GM12878 (cell line): ENCODE results near the gene ONECUT2. TPM values are rescaled to one million over a fixed set of nuclear protein-coding genes. Genes with fewer than 3 reads are reported as not detected.

Experiments
- ATAC-seq: fragments of 200-7000 bp; cut with Tn5 transposase; 3 replicates; pipeline ENCODE4 v1.9.1; 2020; ENCODE audit warnings: mild to moderate bottlenecking, moderate library complexity
- BruUV-seq: library from RNA; stranded (reverse); fragments of 400-500 nt; replicated peaks from 2 replicates; lab custom pipeline; 2021; lab: Mats Ljungman, UMichigan
- CTCF ChIA-PET: fragments of 300-600 bp; sonication (Branson Sonifier 250); formaldehyde crosslinking; extraction: SDS; loops from one replicate; lab custom pipeline; 2021; ENCODE audit warnings: inconsistent platforms; lab: Yijun Ruan, JAX
- POLR2A ChIA-PET: fragments of 350-600 bp; formaldehyde crosslinking; extraction: SDS; loops from one replicate; lab custom pipeline; 2021; ENCODE audit warnings: inconsistent platforms; lab: Charles Lee
- RAD21 ChIA-PET: fragments of 300-600 bp; sonication (Branson Sonifier 250); formaldehyde crosslinking; loops from one replicate; lab custom pipeline; 2023; ENCODE audit warnings: antibody characterized with exemption; ENCODE audit not compliant: unreplicated experiment; lab: Charles Lee
- SMC1A ChIA-PET: fragments of 300-600 bp; sonication (Branson Sonifier 250); formaldehyde crosslinking; loops from one replicate; lab custom pipeline; 2023; ENCODE audit not compliant: unreplicated experiment, uncharacterized antibody; lab: Charles Lee
- DNase-seq: peaks from one replicate; pipeline ENCODE4 v3.0.0-alpha.2; 2011; ENCODE audit warnings: low read depth, low spot score
- FAIRE-seq: peaks from 3 replicates; lab custom pipeline; 2011; peaks lifted over from hg19 to GRCh38; lab: Jason Lieb, UNC
- H2AFZ ChIP-seq: 2 replicates; pipeline ENCODE4 v1.6.0; 2011; ENCODE audit warnings: low read depth, low read length, control low read depth; ENCODE audit not compliant: control insufficient read depth
- H3K27ac ChIP-seq: 2 replicates; pipeline ENCODE4 v1.5.1; 2011; ENCODE audit warnings: control low read depth; ENCODE audit not compliant: control insufficient read depth, insufficient read depth
- H3K27me3 ChIP-seq, 2 experiments: replicated peaks in 1 of 2; 2 replicates each; pipeline versions ENCODE4 v1.6.0 to v1.6.1; 2011; ENCODE audit warnings: low read length in 1 of 2; ENCODE audit not compliant: control insufficient read depth in 2 of 2, insufficient read depth in 2 of 2
- H3K36me3 ChIP-seq, 2 experiments: 2 replicates each; pipeline ENCODE4 v1.5.1; 2011; ENCODE audit warnings: low read length in 1 of 2; ENCODE audit not compliant: control insufficient read depth in 2 of 2, insufficient read depth in 2 of 2
- H3K4me1 ChIP-seq: 2 replicates; pipeline ENCODE4 v1.6.1; 2011; ENCODE audit warnings: mild to moderate bottlenecking, low read length, moderate library complexity, mixed read lengths; ENCODE audit not compliant: control insufficient read depth, insufficient read depth
- H3K4me2 ChIP-seq: 2 replicates; pipeline ENCODE4 v1.6.0; 2011; ENCODE audit warnings: control low read depth; ENCODE audit not compliant: control insufficient read depth, insufficient read depth
- H3K4me3 ChIP-seq: fragments of 200-600 bp; sonication (generic); 2 replicates; pipeline ENCODE4 v1.5.1; 2016
- H3K79me2 ChIP-seq: 2 replicates; pipeline ENCODE4 v1.6.0; 2011; ENCODE audit warnings: low read length; ENCODE audit not compliant: control insufficient read depth, insufficient read depth
- H3K9ac ChIP-seq: 2 replicates; pipeline ENCODE4 v1.8.0; 2011; ENCODE audit warnings: low read length, control low read depth, mixed read lengths; ENCODE audit not compliant: control insufficient read depth, insufficient read depth
- H3K9me3 ChIP-seq: replicated peaks from 3 replicates; pipeline ENCODE4 v1.5.1; 2011; ENCODE audit warnings: mild to moderate bottlenecking, low read length; ENCODE audit not compliant: control insufficient read depth, insufficient read depth
- H4K20me1 ChIP-seq: 2 replicates; pipeline ENCODE4 v1.6.0; 2011; ENCODE audit not compliant: control insufficient read depth, insufficient read depth
- CEBPB ChIP-seq, 2 experiments: fragments of 150-350 bp in 1 of 2; IDR thresholded peaks; 2 replicates each; pipeline ENCODE4 v1.6.1; 2012 to 2014; ENCODE audit warnings: low read depth in 2 of 2, low read length in 2 of 2, borderline replicate concordance in 1 of 2, inconsistent platforms in 1 of 2
- EED ChIP-seq: sonication (generic); IDR thresholded peaks from 2 replicates; pipeline ENCODE4 v1.6.1; 2016; ENCODE audit warnings: antibody characterized with exemption, low read depth
- EP300 ChIP-seq, 2 experiments: fragments of 150-350 bp in 1 of 2; IDR thresholded peaks; 2 replicates each; pipeline ENCODE4 v1.6.1; 2011 to 2012; ENCODE audit warnings: low read depth in 2 of 2, low read length in 2 of 2, borderline replicate concordance in 1 of 2, improper control_type of control experiment in 1 of 2, inconsistent platforms in 1 of 2; ENCODE audit not compliant: control insufficient read depth in 1 of 2
- HDAC6 ChIP-seq: fragments of 200-600 bp; sonication (generic); IDR thresholded peaks from one replicate; pipeline ENCODE4 v1.8.0; 2017; ENCODE audit warnings: antibody characterized with exemption; ENCODE audit not compliant: unreplicated experiment
- IRF3 ChIP-seq: fragments of 450-650 bp; IDR thresholded peaks from 2 replicates; pipeline ENCODE4 v1.6.1; 2014; ENCODE audit warnings: mild to moderate bottlenecking
- NFYB ChIP-seq: IDR thresholded peaks from 2 replicates; pipeline ENCODE4 v1.6.1; 2011; ENCODE audit warnings: low read depth, mild to moderate bottlenecking, low read length, improper control_type of control experiment, moderate library complexity; ENCODE audit not compliant: insufficient read depth
- RCOR1 ChIP-seq: conservative IDR thresholded peaks from 2 replicates; pipeline ENCODE4 v1.6.1; 2012; ENCODE audit warnings: low read depth, low read length, improper control_type of control experiment
- SMC3 ChIP-seq: IDR thresholded peaks from 2 replicates; pipeline ENCODE4 v1.6.1; 2011; ENCODE audit warnings: low read length, improper control_type of control experiment, borderline replicate concordance
- WRNIP1 ChIP-seq: IDR thresholded peaks from 2 replicates; pipeline ENCODE4 v1.6.1; 2011; ENCODE audit warnings: low read depth, low read length, improper control_type of control experiment, borderline replicate concordance
- ZBTB40 ChIP-seq: fragments of 450-650 bp; IDR thresholded peaks from 2 replicates; pipeline ENCODE4 v1.6.1; 2016; ENCODE audit warnings: mild to moderate bottlenecking, moderate library complexity, borderline replicate concordance
- WGBS: methylation state at CpG from one replicate; pipeline ENCODE4 v1.1.6; 2016; ENCODE audit warnings: low lambda C conversion rate; ENCODE audit not compliant: insufficient replicate concordance, insufficient coverage; ENCODE audit errors: missing lambda C conversion rate; 5-methylcytosine and 5-hydroxymethylcytosine counted together
- in situ Hi-C: fragments of 300-500 bp; cut with MboI; formaldehyde crosslinking; loops from 9 replicates; pipeline ENCODE4 v1.14.3; 2018; ENCODE audit warnings: mixed read lengths
- intact Hi-C: fragments of 100-400 bp; cut with micrococcal nuclease; formaldehyde crosslinking; loops from one replicate; pipeline ENCODE4 v1.14.2; 2022; ENCODE audit not compliant: unreplicated experiment
- polyA plus RNA-seq, 11 experiments: library from polyadenylated mRNA; depleted of rRNA in 4 of 11; unstranded in 6 of 11; stranded (reverse) in 5 of 11; fragments of >200 nt; fragmentation: Nextera tagmentation in 4 of 11; fragmentation: Illumina TruSeq in 1 of 11; extraction: Ambion mirVana in 4 of 11; extraction: Trizol in 1 of 11; gene quantifications; 1 replicate in 1 of 11; 2 replicates in 10 of 11; pipeline versions ENCODE4 v1.2.1 to v1.2.3, GENCODE V29; 2011 to 2016; ENCODE audit warnings: inconsistent platforms in 2 of 11, missing spikeins in 2 of 11, low read depth in 1 of 11
- total RNA-seq, 4 experiments: library from RNA; depleted of rRNA in 3 of 4; stranded (reverse); fragments of >200 nt in 3 of 4; fragmentation: Illumina TruSeq in 1 of 4; extraction: Trizol in 1 of 4; gene quantifications; 2 replicates each; pipeline versions ENCODE4 v1.2.1 to v1.2.3, GENCODE V29; 2013 to 2021
- TF ChIP-seq, protein P1 (sequence below): IDR thresholded peaks from 2 replicates; pipeline ENCODE4 v1.6.1; 2012; ENCODE audit warnings: low read depth, low read length, improper control_type of control experiment
- TF ChIP-seq, protein P2 (sequence below): fragments of 450-650 bp; IDR thresholded peaks from 2 replicates; pipeline ENCODE4 v1.6.1; 2017; ENCODE audit warnings: mild to moderate bottlenecking

ONECUT2 gene
- total and polyA plus RNA-seq, 10 of the 15 experiments (the other 5 are each of a cell fraction or from before 2014, with no cell fraction given) = 0.01 to 0.03 TPM; not detected in 8

DNA sequence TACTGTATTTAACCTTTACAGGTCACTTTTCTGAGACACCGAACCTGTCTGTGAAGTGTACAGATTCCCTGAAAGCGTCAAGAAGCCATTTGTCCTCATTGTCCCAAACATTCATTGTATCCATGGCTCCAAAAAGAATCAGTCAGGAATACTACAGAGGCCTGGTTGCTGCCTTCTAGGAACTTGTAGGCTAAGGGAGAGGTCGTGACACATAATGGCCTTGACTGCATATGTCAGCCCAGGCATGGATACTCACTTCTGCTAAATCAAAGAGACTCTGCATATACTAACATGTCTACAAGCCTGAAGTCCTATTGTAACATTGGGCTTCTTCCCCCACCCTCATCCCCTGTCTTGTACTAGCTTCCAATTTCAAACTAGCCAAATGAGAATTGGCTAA, 40.2 kb downstream of the ONECUT2 start:
- intact Hi-C loops (no loop called here), in situ Hi-C loops (no loop called here)
- peaks cover 0 to 3% of the 10 kb centered on the region in 2 experiments; a peak in 2 of 4 replicates for H3K27me3 ChIP-seq
- TF ChIP-seq SMC3 (no peak), ZBTB40 (no peak), RCOR1 (no peak), CEBPB (IDR thresholded peaks at IDR 0.05; ENCODE audit: borderline replicate concordance in 1 of 2, low read depth in 2 of 2, low read length in 2 of 2) (no peak), IRF3 (no peak), EED (no peak), NFYB (no peak), EP300 (IDR thresholded peaks at IDR 0.05; ENCODE audit: borderline replicate concordance in 1 of 2, control insufficient read depth in 1 of 2, low read depth in 2 of 2, low read length in 2 of 2) (no peak), HDAC6 (no peak), WRNIP1 (no peak)
- TF ChIP-seq, protein P1, sequence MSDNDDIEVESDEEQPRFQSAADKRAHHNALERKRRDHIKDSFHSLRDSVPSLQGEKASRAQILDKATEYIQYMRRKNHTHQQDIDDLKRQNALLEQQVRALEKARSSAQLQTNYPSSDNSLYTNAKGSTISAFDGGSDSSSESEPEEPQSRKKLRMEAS = no peak
- TF ChIP-seq, protein P2, sequence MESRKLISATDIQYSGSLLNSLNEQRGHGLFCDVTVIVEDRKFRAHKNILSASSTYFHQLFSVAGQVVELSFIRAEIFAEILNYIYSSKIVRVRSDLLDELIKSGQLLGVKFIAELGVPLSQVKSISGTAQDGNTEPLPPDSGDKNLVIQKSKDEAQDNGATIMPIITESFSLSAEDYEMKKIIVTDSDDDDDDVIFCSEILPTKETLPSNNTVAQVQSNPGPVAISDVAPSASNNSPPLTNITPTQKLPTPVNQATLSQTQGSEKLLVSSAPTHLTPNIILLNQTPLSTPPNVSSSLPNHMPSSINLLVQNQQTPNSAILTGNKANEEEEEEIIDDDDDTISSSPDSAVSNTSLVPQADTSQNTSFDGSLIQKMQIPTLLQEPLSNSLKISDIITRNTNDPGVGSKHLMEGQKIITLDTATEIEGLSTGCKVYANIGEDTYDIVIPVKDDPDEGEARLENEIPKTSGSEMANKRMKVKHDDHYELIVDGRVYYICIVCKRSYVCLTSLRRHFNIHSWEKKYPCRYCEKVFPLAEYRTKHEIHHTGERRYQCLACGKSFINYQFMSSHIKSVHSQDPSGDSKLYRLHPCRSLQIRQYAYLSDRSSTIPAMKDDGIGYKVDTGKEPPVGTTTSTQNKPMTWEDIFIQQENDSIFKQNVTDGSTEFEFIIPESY = no peak
- no peak overlapping the region for H3K4me3 ChIP-seq
- H3K4me2 ChIP-seq = no peak overlapping the region
- H3K79me2 ChIP-seq = no peaks in the 10 kb centered on the region
- H3K36me3 ChIP-seq = no peaks in the 10 kb centered on the region
- H3K9me3 ChIP-seq = no peaks in the 10 kb centered on the region
- no peak for FAIRE-seq
- CTCF ChIA-PET = no interaction called here
- DNase-seq = no peak
- H2AFZ ChIP-seq = no peak overlapping the region
- BruUV-seq = no TSS peak
- H3K27ac ChIP-seq = no peak overlapping the region
- ATAC-seq = no peak
- SMC1A ChIA-PET = interaction anchor here (0.6 to 1.6 kb wide), 2 partner anchors 26 to 652 kb away, joined by 3 read pairs; no protein-coding TSS in a partner anchor
- no peaks in the 10 kb centered on the region for H4K20me1 ChIP-seq
- no peaks in the 10 kb centered on the region for H3K4me1 ChIP-seq
- POLR2A ChIA-PET = no interaction called here
- no peak overlapping the region for H3K9ac ChIP-seq
- RAD21 ChIA-PET = interaction anchor here (0.7 kb wide), 1 partner anchor 15 kb away, joined by 3 read pairs; no protein-coding TSS in a partner anchor
- 43% methylated on average over 3 of the region's 3 CpGs for WGBS
